Activated T-cell treated with anti-CD3 and anti-CD28 coated beads for 4 hours (primary cell): ENCODE results near the gene ZBTB2.
A peak's percentile ranks its signal among the peaks of the same experiment; 100 is the strongest.
"Not testable (repeated sequence)": the region's sequence is repeated elsewhere in the genome, so short reads cannot be mapped to it uniquely, and the experiment has no call there.

Experiments
- DNase-seq: peaks from one replicate; pipeline ENCODE4 v3.0.0-alpha.2; 2020

ZBTB2 gene

GRCh38 chr6:151400473-151400872 is 9.1 kb upstream of the ZBTB2 start:
- no peak for DNase-seq

- no peak for DNase-seq
These were observed 8.3 kb upstream of the ZBTB2 start for GRCh38 chr6:151399679-151400078.

- no peak for DNase-seq
These were observed 2.1 kb upstream of the ZBTB2 start for GRCh38 chr6:151393410-151393809.

- DNase-seq: no peak
These were observed 1.1 kb upstream of the ZBTB2 start for GRCh38 chr6:151392427-151392826.

GRCh38 chr6:151390851-151391470 is 398 bp downstream of the ZBTB2 start:
- peak; percentile 76 for DNase-seq

- DNase-seq: peak; percentile 96
These were observed 996 bp downstream of the ZBTB2 start for GRCh38 chr6:151390276-151390850.

GRCh38 chr6:151389618-151390275 is 1.6 kb downstream of the ZBTB2 start:
- DNase-seq: peak; percentile 20

GRCh38 chr6:151388997-151389617 is 2.3 kb downstream of the ZBTB2 start:
- no peak for DNase-seq

GRCh38 chr6:151388236-151388635 is 3.1 kb downstream of the ZBTB2 start:
- no peak for DNase-seq

- DNase-seq: no peak
These were observed 4.0 kb downstream of the ZBTB2 start for GRCh38 chr6:151387175-151387970.

- DNase-seq: no peak
These were observed 6.2 kb downstream of the ZBTB2 start for GRCh38 chr6:151385177-151385576.

- DNase-seq: no peak
These were observed 7.2 kb downstream of the ZBTB2 start for GRCh38 chr6:151384151-151384550.

GRCh38 chr6:151382631-151383030 is 8.7 kb downstream of the ZBTB2 start:
- not testable (repeated sequence) for DNase-seq

GRCh38 chr6:151381722-151382121 is 9.6 kb downstream of the ZBTB2 start:
- DNase-seq: no peak

GRCh38 chr6:151380848-151381205 is 10.5 kb downstream of the ZBTB2 start:
- no peak for DNase-seq

- no peak for DNase-seq
These were observed 11.2 kb downstream of the ZBTB2 start for GRCh38 chr6:151379933-151380847.

GRCh38 chr6:151377095-151377494 is 14.3 kb downstream of the ZBTB2 start:
- DNase-seq: no peak

GRCh38 chr6:151376440-151376839 is 14.9 kb downstream of the ZBTB2 start:
- no peak for DNase-seq

- no peak for DNase-seq
These were observed 15.5 kb downstream of the ZBTB2 start for GRCh38 chr6:151375833-151376232.

GRCh38 chr6:151374036-151374683 is 17.2 kb downstream of the ZBTB2 start:
- DNase-seq: no peak

- DNase-seq: no peak
These were observed 19.2 kb downstream of the ZBTB2 start for GRCh38 chr6:151372164-151372563.
